ENCODE results near the gene RPL5. TPM values are rescaled to one million over a fixed set of nuclear protein-coding genes. Genes with fewer than 3 reads are reported as not detected.

Gene RPL5
- total and polyA plus RNA-seq, 2 donors (not counting 1 experiment from before 2014, with no cell fraction given): 1,104 to 1,477 TPM

DNA sequence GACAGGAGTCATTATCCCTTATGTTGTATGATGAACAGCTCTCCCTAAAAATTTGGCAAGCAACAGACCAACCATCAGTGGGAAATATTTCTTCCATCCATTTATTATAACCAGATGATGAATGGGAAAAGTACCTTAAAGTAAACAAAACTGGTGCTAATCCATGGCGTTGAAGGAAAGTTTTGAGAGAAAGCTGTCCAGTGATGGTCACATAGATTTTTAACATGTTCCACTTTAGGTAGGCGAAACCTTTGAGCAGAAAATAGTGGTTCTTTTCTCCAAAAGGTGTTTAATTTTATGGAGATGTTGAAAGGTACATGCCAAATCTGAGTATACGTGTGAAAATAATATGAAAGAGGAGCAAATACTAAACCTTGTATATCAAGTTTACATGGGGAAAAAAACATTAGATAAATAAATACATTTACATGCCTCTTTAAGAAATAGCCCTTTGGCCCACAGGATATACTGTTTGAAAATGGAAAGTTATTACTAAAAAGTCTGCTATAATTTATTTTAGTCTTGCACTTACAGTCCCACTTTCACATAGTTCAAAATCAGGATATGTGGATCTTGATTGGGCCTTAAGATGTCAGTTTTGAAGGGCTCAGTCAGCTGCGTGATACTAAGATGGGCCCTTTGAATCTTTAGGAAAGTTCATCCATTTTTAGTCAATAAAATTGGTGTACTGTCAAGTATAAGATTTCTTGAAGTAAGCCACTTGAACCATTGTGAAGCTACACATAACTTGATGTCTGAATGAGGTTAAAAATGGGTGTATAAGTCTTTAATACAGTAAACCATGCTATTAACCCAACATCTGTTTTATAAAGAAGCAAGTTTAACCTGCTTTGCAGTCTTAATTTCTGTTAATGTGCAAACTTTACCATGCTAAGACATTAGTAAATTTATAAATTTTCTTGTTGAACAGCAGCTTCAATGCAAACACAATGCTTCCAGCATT lies 10.5 kb downstream of the RPL5 start:
- Histone ChIP-seq H3K36me3 (replicated peaks in 1 of 2; ENCODE audit: control extremely low read depth in 1 of 2, control insufficient read depth in 1 of 2, extremely low read depth in 1 of 2, insufficient read depth in 2 of 2, low read length in 1 of 2) (peaks cover 15 to 78% of the 10 kb centered on the region in 2 experiments), H3K27me3 (replicated peaks in 1 of 4; ENCODE audit: control extremely low read depth in 1 of 4, control insufficient read depth in 3 of 4, insufficient read depth in 4 of 4, low read length in 3 of 4) (no peaks in the 10 kb centered on the region), H3K4me1 (ENCODE audit: control insufficient read depth in 2 of 2, insufficient read depth in 2 of 2, low read length in 2 of 2) (peaks cover 0 to 5% of the 10 kb centered on the region in 2 donors), H3K79me2 (ENCODE audit: control insufficient read depth, insufficient read depth, low read length) (peaks cover 15% of the 10 kb centered on the region), H3K27ac (ENCODE audit: low read length in 2 of 2) (no peak overlapping the region), H3K9me3 (ENCODE audit: control extremely low read depth in 1 of 3, control insufficient read depth in 2 of 3, insufficient read depth in 1 of 3, low read length in 2 of 3) (no peaks in the 10 kb centered on the region), H3K4me2 (replicated peaks; ENCODE audit: low read depth, low read length, poor library complexity, severe bottlenecking) (no peak overlapping the region), H2AFZ (ENCODE audit: insufficient read depth, low read depth, low read length, poor library complexity, severe bottlenecking) (no peak overlapping the region), H3K9ac (ENCODE audit: low read length) (no peak overlapping the region), H4K20me1 (ENCODE audit: control insufficient read depth, insufficient read depth, low read length, poor library complexity, severe bottlenecking) (peaks cover 24% of the 10 kb centered on the region), H3K4me3 (ENCODE audit: control extremely low read depth in 1 of 5, extremely low read depth in 1 of 5, insufficient read depth in 1 of 5, low read depth in 2 of 5, low read length in 4 of 5) (no peak overlapping the region)
- no peaks in the 10 kb centered on the region for H3K9me3 Mint-ChIP-seq (ENCODE audit: insufficient read depth)
- 96% methylated on average over 2 of the region's 4 CpGs for WGBS (ENCODE audit: insufficient coverage)
- intact Hi-C loops (cut with micrococcal nuclease): no loop called here
- POLR2A ChIA-PET: interaction anchor here (0.6 kb wide), 1 partner anchor 231 kb away, joined by 3 read pairs; no protein-coding TSS in a partner anchor
- peaks cover 23% of the 10 kb centered on the region for H3K4me1 Mint-ChIP-seq
- H3K27ac Mint-ChIP-seq: no peak overlapping the region
- CTCF ChIA-PET: interaction anchor here (0.8 to 1.4 kb wide), 4 partner anchors 10 to 152 kb away, joined by 3 to 7 read pairs (median 3); partner anchors contain the start of gene RPL5
- DNase-seq (no peak), ATAC-seq (ENCODE audit: low read depth) (no peak)
- TF ChIP-seq, protein P1, sequence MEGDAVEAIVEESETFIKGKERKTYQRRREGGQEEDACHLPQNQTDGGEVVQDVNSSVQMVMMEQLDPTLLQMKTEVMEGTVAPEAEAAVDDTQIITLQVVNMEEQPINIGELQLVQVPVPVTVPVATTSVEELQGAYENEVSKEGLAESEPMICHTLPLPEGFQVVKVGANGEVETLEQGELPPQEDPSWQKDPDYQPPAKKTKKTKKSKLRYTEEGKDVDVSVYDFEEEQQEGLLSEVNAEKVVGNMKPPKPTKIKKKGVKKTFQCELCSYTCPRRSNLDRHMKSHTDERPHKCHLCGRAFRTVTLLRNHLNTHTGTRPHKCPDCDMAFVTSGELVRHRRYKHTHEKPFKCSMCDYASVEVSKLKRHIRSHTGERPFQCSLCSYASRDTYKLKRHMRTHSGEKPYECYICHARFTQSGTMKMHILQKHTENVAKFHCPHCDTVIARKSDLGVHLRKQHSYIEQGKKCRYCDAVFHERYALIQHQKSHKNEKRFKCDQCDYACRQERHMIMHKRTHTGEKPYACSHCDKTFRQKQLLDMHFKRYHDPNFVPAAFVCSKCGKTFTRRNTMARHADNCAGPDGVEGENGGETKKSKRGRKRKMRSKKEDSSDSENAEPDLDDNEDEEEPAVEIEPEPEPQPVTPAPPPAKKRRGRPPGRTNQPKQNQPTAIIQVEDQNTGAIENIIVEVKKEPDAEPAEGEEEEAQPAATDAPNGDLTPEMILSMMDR (IDR thresholded peaks at IDR 0.05): no peak
- TF ChIP-seq EZH2 (IDR thresholded peaks at IDR 0.05; ENCODE audit: borderline replicate concordance, insufficient read depth, low read depth, low read length, poor library complexity, severe bottlenecking): no peak
- H3K4me3 Mint-ChIP-seq: no peak overlapping the region
- no peaks in the 10 kb centered on the region for H3K27me3 Mint-ChIP-seq

DNA sequence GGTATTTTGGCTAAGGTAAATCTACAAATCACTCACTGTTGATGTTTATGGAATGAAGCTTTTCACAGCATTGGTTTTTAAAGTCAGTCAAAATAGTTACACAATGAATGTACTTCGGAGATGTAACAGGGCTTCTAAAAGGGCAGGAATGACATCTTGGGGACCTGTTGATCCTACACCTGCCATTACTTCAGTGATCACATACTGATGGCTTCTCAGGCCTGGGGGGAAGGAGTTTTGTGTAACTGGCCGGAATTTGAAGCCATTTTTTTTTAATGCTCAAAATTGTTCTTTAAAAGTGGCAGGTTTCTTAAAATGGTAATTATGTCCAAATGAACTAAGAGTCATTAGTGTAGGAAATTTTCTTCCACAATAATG lies 11.2 kb downstream of the RPL5 start:
- no CpG with 5 or more reads among the region's 2 CpGs for WGBS (ENCODE audit: insufficient coverage)
- Histone ChIP-seq H3K9me3 (ENCODE audit: control extremely low read depth in 1 of 3, control insufficient read depth in 2 of 3, insufficient read depth in 1 of 3, low read length in 2 of 3) (no peaks in the 10 kb centered on the region), H3K27me3 (replicated peaks in 1 of 4; ENCODE audit: control extremely low read depth in 1 of 4, control insufficient read depth in 3 of 4, insufficient read depth in 4 of 4, low read length in 3 of 4) (no peaks in the 10 kb centered on the region), H3K4me1 (ENCODE audit: control insufficient read depth in 2 of 2, insufficient read depth in 2 of 2, low read length in 2 of 2) (peaks cover 0 to 5% of the 10 kb centered on the region in 2 donors), H3K36me3 (replicated peaks in 1 of 2; ENCODE audit: control extremely low read depth in 1 of 2, control insufficient read depth in 1 of 2, extremely low read depth in 1 of 2, insufficient read depth in 2 of 2, low read length in 1 of 2) (peaks cover 16 to 75% of the 10 kb centered on the region in 2 experiments), H3K4me3 (ENCODE audit: control extremely low read depth in 1 of 5, extremely low read depth in 1 of 5, insufficient read depth in 1 of 5, low read depth in 2 of 5, low read length in 4 of 5) (no peak overlapping the region), H3K9ac (ENCODE audit: low read length) (no peak overlapping the region), H4K20me1 (ENCODE audit: control insufficient read depth, insufficient read depth, low read length, poor library complexity, severe bottlenecking) (peaks cover 20% of the 10 kb centered on the region), H2AFZ (ENCODE audit: insufficient read depth, low read depth, low read length, poor library complexity, severe bottlenecking) (no peak overlapping the region), H3K79me2 (ENCODE audit: control insufficient read depth, insufficient read depth, low read length) (peaks cover 9% of the 10 kb centered on the region), H3K27ac (ENCODE audit: low read length in 2 of 2) (no peak overlapping the region), H3K4me2 (replicated peaks; ENCODE audit: low read depth, low read length, poor library complexity, severe bottlenecking) (no peak overlapping the region)
- ChIA-PET POLR2A (interaction anchor here (0.6 kb wide), 1 partner anchor 230 kb away, joined by 3 read pairs; no protein-coding TSS in a partner anchor), CTCF (interaction anchor here (0.8 to 1.2 kb wide), 3 partner anchors 11 to 150 kb away, joined by 3 read pairs; partner anchors contain the start of gene RPL5)
- intact Hi-C loops (cut with micrococcal nuclease): no loop called here
- TF ChIP-seq EZH2 (IDR thresholded peaks at IDR 0.05; ENCODE audit: borderline replicate concordance, insufficient read depth, low read depth, low read length, poor library complexity, severe bottlenecking): no peak
- TF ChIP-seq, protein P1 (IDR thresholded peaks at IDR 0.05): no peak
- Mint-ChIP-seq H3K27me3 (no peaks in the 10 kb centered on the region), H3K4me1 (peaks cover 16% of the 10 kb centered on the region), H3K9me3 (ENCODE audit: insufficient read depth) (no peaks in the 10 kb centered on the region), H3K4me3 (no peak overlapping the region), H3K27ac (peak overlapping the region; percentile 50)
- DNase-seq (no peak), ATAC-seq (ENCODE audit: low read depth) (no peak)
